K562 (cell line): ENCODE data around the gene AGRP. TPM values are rescaled to one million over a fixed set of nuclear protein-coding genes. Genes with fewer than 3 reads are reported as not detected.
A peak's percentile ranks its signal among the peaks of the same experiment; 100 is the strongest.

Source experiments
- ATAC-seq: fragments of 200-7000 bp; cut with Tn5 transposase; 3 replicates; pipeline ENCODE4 v1.9.1; 2020; ENCODE audit warnings: moderate library complexity
- BruUV-seq: library from RNA; stranded (reverse); fragments of 400-500 nt; replicated peaks from 2 replicates; lab custom pipeline; 2021; lab: Mats Ljungman, UMichigan
- CTCF ChIA-PET: fragments of 300-600 bp; formaldehyde crosslinking; extraction: SDS; loops from one replicate; lab custom pipeline; 2021; ENCODE audit warnings: low intra/inter-chr PET ratio; lab: Yijun Ruan, JAX
- POLR2A ChIA-PET: fragments of 300-600, 350-650 bp; sonication (Branson Sonifier 250); formaldehyde crosslinking; extraction: SDS; loops from one replicate; lab custom pipeline; 2021; ENCODE audit warnings: antibody characterized with exemption, inconsistent platforms; lab: Yijun Ruan, JAX
- DNase-seq, 4 experiments: peaks; one replicate each; pipeline versions ENCODE4 v3.0.0 to v3.0.0-alpha.2; 2011 to 2018; ENCODE audit warnings: low spot score in 3 of 4, mixed read lengths in 3 of 4; ENCODE audit errors: extremely low read depth in 1 of 4
- FAIRE-seq: peaks from 2 replicates; lab custom pipeline; 2011; peaks lifted over from hg19 to GRCh38; lab: Jason Lieb, UNC
- H2AFZ ChIP-seq: 2 replicates; pipeline ENCODE4 v1.6.0; 2011; ENCODE audit warnings: low read depth, low read length, control low read depth, inconsistent platforms
- H3K27ac ChIP-seq: fragments of 200-600 bp; 3 replicates; pipeline ENCODE4 v1.8.0; 2011; ENCODE audit warnings: low read depth, mild to moderate bottlenecking, control low read depth, inconsistent platforms, low read length, moderate library complexity, mixed read lengths; ENCODE audit errors: extremely low read depth
- H3K27me3 ChIP-seq, 2 experiments: fragments of 300-600 bp in 1 of 2; 2 replicates in 1 of 2; 3 replicates in 1 of 2; pipeline versions ENCODE4 v1.6.0 to v1.8.0; 2011; ENCODE audit warnings: inconsistent platforms in 2 of 2, low read length in 2 of 2, mild to moderate bottlenecking in 1 of 2, mixed read lengths in 1 of 2, moderate library complexity in 1 of 2; ENCODE audit not compliant: control insufficient read depth in 2 of 2, insufficient read depth in 2 of 2
- H3K36me3 ChIP-seq: fragments of 300-600 bp; 3 replicates; pipeline ENCODE4 v1.8.0; 2011; ENCODE audit warnings: mild to moderate bottlenecking, low read length, inconsistent platforms; ENCODE audit not compliant: control insufficient read depth, insufficient read depth
- H3K4me1 ChIP-seq, 2 experiments: fragments of 200-600 bp in 1 of 2; replicated peaks in 1 of 2; 2 replicates in 1 of 2; 3 replicates in 1 of 2; pipeline versions ENCODE4 v1.5.1 to v1.8.0; 2011; ENCODE audit warnings: inconsistent platforms in 2 of 2, low read length in 2 of 2, mild to moderate bottlenecking in 1 of 2, mixed read lengths in 1 of 2, moderate library complexity in 1 of 2; ENCODE audit not compliant: control insufficient read depth in 2 of 2, insufficient read depth in 2 of 2
- H3K4me2 ChIP-seq: 2 replicates; pipeline ENCODE4 v1.6.1; 2011; ENCODE audit warnings: low read length, control low read depth, inconsistent platforms, mixed read lengths; ENCODE audit not compliant: insufficient read depth
- H3K4me3 ChIP-seq: fragments of 200-600 bp; sonication (generic), shearing (Covaris generic); 2 replicates; pipeline ENCODE4 v1.5.1; 2016; ENCODE audit warnings: control low read depth, inconsistent platforms
- H3K79me2 ChIP-seq: fragments of 200-600 bp; 3 replicates; pipeline ENCODE4 v1.8.0; 2011; ENCODE audit warnings: low read length, inconsistent platforms; ENCODE audit not compliant: control insufficient read depth, insufficient read depth
- H3K9ac ChIP-seq, 2 experiments: 2 replicates each; pipeline versions ENCODE4 v1.6.0 to v1.6.1; 2011; ENCODE audit warnings: low read depth in 2 of 2, low read length in 2 of 2, control low read depth in 1 of 2, inconsistent platforms in 1 of 2, mild to moderate bottlenecking in 1 of 2, mixed read lengths in 1 of 2; ENCODE audit not compliant: insufficient read depth in 1 of 2
- H3K9me1 ChIP-seq: one replicate; pipeline ENCODE4 v1.6.0; 2011; ENCODE audit warnings: inconsistent platforms, mild to moderate bottlenecking, low read length, moderate library complexity; ENCODE audit not compliant: control insufficient read depth, insufficient read depth
- H3K9me3 ChIP-seq: replicated peaks from 2 replicates; pipeline ENCODE4 v1.5.1; 2011; ENCODE audit warnings: low read depth, low read length, inconsistent platforms; ENCODE audit not compliant: control insufficient read depth, insufficient read depth
- H4K20me1 ChIP-seq: replicated peaks from 2 replicates; pipeline ENCODE4 v1.6.1; 2011; ENCODE audit warnings: low read length, inconsistent platforms, mixed read lengths; ENCODE audit not compliant: control insufficient read depth, insufficient read depth
- NFRKB ChIP-seq: fragments of 450-650 bp; IDR thresholded peaks from 2 replicates; pipeline ENCODE4 v1.6.1; 2016; ENCODE audit warnings: low read depth
- RFX7 ChIP-seq: fragments of 250-450 bp; sonication (Bioruptor Pico); IDR thresholded peaks from 2 replicates; pipeline ENCODE4 v1.5.1; 2021; ENCODE audit warnings: mild to moderate bottlenecking
- ZNF766 ChIP-seq: fragments of 200-800 bp; sonication (Bioruptor generic); conservative IDR thresholded peaks from 2 replicates; pipeline ENCODE4 v1.6.1; 2016; ENCODE audit warnings: missing genetic modification characterization, missing compliant biosample characterization
- WGBS: fragments of 100-300 bp; shearing (Covaris generic); methylation state at CpG from one replicate; pipeline ENCODE4 v1.1.6; 2016; ENCODE audit warnings: low coverage, mixed read lengths; ENCODE audit not compliant: insufficient coverage; ENCODE audit errors: missing lambda C conversion rate; 5-methylcytosine and 5-hydroxymethylcytosine counted together
- in situ Hi-C: fragments of 300-500 bp; cut with MboI; formaldehyde crosslinking; loops from 4 replicates; pipeline ENCODE4 v1.15.0; 2018; ENCODE audit warnings: inconsistent platforms, mixed read lengths
- intact Hi-C: fragments of 100-400 bp; cut with micrococcal nuclease; formaldehyde crosslinking; loops from 2 replicates; pipeline ENCODE4 v1.14.2; 2022
- polyA plus RNA-seq, 8 experiments: library from polyadenylated mRNA; depleted of rRNA in 4 of 8; stranded (reverse) in 5 of 8; unstranded in 3 of 8; fragments of >200 nt; fragmentation: Nextera tagmentation in 2 of 8; fragmentation: Illumina TruSeq in 1 of 8; extraction: Ambion mirVana in 2 of 8; extraction: Trizol in 1 of 8; gene quantifications; 2 replicates each; pipeline versions ENCODE4 v1.2.1 to v1.2.3, GENCODE V29; 2011 to 2014; ENCODE audit warnings: inconsistent platforms in 1 of 8, missing spikeins in 1 of 8
- total RNA-seq, 7 experiments: library from RNA; depleted of rRNA in 6 of 7; stranded (reverse); fragments of >200 nt in 6 of 7; fragmentation: Illumina TruSeq in 2 of 7; extraction: Trizol in 2 of 7; gene quantifications; 2 replicates each; pipeline versions ENCODE4 v1.2.1 to v1.2.3, GENCODE V29; 2011 to 2021; ENCODE audit warnings: low replicate concordance in 1 of 7

AGRP gene
- total and polyA plus RNA-seq, 9 of the 15 experiments (the other 6 are each of a cell fraction or from before 2014, with no cell fraction given), result not detected

GRCh38 chr16:67506468-67506867, 23.1 kb upstream of the AGRP start:
- ChIA-PET CTCF (no interaction called here), POLR2A (no interaction called here)
- in situ Hi-C loops (no loop called here), intact Hi-C loops (no loop called here)
- Histone ChIP-seq H2AFZ (peak overlapping the region; percentile 48; the same call in 1 of the 2 replicates), H3K9me1 (no peaks in the 10 kb centered on the region), H3K36me3 (no peaks in the 10 kb centered on the region), H3K27ac (peak overlapping the region; percentile 23; the same call in 2 of the 3 replicates), H3K4me3 (no peak overlapping the region), H3K9me3 (no peaks in the 10 kb centered on the region), H3K4me1 (peaks cover 22 to 26% of the 10 kb centered on the region in 2 experiments; a peak in 3 of 5 replicates), H3K9ac (peak overlapping the region in 1 of 2 experiments; percentile 55; a peak in 1 of 4 replicates), H4K20me1 (no peaks in the 10 kb centered on the region), H3K79me2 (no peaks in the 10 kb centered on the region), H3K4me2 (no peak overlapping the region), H3K27me3 (no peaks in the 10 kb centered on the region)
- 45% methylated on average over 8 of the region's 8 CpGs for WGBS
- TF ChIP-seq NFRKB (0 out of 2 replicates have a peak, but pooled peaks have one; percentile 27), RFX7 (CRISPR knock-in tag) (no peak), ZNF766 (0 out of 2 replicates have a peak, but pooled peaks have one; percentile 37)
- FAIRE-seq (no peak), ATAC-seq (no peak), DNase-seq (no peak)
- no TSS peak for BruUV-seq
